KOPT-K1 (cell line): ENCODE data around the gene VPS35L.
"Not testable (repeated sequence)": the region's sequence is repeated elsewhere in the genome, so short reads cannot be mapped to it uniquely, and the experiment has no call there.

Experiments
- H3K27ac ChIP-seq: fragments of 200-600 bp; sonication (generic); 2 replicates; pipeline ENCODE4 v1.5.1; 2016; ENCODE audit warnings: antibody characterized with exemption, mild to moderate bottlenecking, low read depth, low read length; ENCODE audit not compliant: poor library complexity, severe bottlenecking
- H3K36me3 ChIP-seq: fragments of 200-600 bp; sonication (generic); 2 replicates; pipeline ENCODE4 v1.5.1; 2017; ENCODE audit warnings: antibody characterized with exemption, mild to moderate bottlenecking, low read length, moderate library complexity; ENCODE audit not compliant: insufficient read depth
- H3K9me3 ChIP-seq: fragments of 200-600 bp; sonication (generic); 2 replicates; pipeline ENCODE4 v1.5.1; 2017; ENCODE audit warnings: antibody characterized with exemption, low read length, mild to moderate bottlenecking; ENCODE audit not compliant: insufficient read depth, poor library complexity, severe bottlenecking

Gene VPS35L

DNA sequence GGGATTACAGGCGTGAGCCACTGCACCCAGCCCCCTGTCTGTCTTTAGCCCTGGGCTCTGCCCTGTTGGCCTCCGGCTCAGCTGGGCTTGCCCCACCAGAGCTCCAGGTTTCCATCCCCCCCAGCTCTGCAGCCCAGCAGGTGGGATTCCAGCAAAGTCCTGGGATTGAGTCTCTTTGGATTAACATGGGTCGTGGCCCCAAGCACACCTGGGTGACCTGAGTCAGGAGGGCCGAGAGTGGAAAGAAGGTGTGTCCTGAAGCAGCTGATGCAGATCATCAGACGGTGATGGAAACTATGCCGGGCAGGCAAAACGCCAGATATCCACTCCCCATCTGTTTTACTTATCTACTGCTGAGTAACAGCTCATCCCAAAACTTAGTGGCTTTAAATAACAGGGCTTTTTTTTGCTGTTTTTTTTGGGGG lies 90.1 kb downstream of the VPS35L start:
- Histone ChIP-seq H3K36me3 (peaks cover 64% of the 10 kb centered on the region), H3K9me3 (no peaks in the 10 kb centered on the region)

DNA sequence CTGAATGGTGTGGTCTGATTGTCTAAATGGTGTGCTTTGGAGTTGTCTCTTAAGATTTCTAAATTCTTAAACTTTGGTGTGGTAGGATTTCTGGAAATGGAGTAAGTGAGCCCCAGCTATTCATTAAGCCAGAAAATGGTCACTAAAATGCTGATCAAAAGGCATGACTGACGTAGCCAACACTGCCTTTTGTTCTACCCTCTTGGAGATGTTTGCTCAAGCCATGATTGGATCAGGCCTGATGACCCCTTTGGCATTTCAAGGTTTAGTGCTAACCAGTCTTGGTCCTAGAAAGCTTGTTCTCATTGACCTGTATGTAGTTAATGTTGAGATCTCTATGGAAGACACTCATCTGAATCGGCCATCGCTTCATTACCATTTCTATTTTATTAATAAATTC lies 94.5 kb downstream of the VPS35L start:
- no peaks in the 10 kb centered on the region for H3K9me3 ChIP-seq

More for the DNA sequence above, 90.1 kb downstream of the VPS35L start:
- no peak overlapping the region for H3K27ac ChIP-seq

DNA sequence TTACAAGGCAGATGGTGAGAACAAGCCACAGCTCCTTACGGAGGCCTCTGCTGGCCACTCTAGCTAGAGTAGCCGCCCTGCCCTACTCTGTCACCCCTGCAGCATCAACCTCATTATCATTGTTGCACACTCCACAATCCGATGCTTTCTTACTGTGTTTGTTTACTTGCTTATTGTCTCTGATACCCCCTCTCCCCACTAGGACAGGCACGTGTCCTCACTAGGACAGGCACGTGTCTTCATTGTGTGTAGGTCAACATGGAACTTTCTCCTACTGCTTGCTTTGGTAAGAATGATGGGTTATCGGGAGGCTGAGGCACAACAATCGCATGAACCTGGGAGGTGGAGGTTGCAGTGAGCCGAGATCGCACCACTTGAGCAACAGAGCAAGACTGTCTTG lies 98.6 kb downstream of the VPS35L start:
- peaks cover 76% of the 10 kb centered on the region for H3K36me3 ChIP-seq
- H3K27ac ChIP-seq: no peak overlapping the region
- no peaks in the 10 kb centered on the region for H3K9me3 ChIP-seq

More for the DNA sequence above, 94.5 kb downstream of the VPS35L start:
- Histone ChIP-seq H3K27ac (no peak overlapping the region), H3K36me3 (peaks cover 69% of the 10 kb centered on the region)

DNA sequence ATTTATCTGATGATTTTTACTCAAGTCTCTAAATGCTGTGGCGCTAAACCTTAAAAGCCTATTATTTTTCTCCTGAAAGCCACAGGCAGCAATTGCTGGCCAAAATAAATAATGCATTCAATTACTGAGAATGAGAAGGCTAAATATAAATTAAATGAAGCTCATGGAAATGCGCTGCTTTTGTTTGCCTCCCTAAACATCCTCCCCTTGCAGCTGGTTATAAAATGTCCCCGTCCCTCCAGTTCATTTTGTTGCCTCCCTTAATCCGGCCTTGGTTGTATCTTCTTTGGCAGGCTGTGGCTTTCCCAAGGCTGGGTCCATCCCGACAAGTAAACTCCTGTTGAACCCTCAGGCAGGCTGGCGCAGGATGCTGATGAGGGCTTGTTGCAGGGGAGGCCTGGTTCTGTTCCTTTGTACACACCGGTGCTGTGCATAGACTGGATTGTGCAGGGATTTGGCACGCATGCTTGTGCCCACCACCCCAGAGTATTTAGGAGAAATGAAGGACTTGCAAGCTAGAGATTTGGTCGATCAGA lies 99.8 kb downstream of the VPS35L start:
- Histone ChIP-seq H3K9me3 (no peaks in the 10 kb centered on the region), H3K36me3 (peaks cover 71% of the 10 kb centered on the region), H3K27ac (no peak overlapping the region)

DNA sequence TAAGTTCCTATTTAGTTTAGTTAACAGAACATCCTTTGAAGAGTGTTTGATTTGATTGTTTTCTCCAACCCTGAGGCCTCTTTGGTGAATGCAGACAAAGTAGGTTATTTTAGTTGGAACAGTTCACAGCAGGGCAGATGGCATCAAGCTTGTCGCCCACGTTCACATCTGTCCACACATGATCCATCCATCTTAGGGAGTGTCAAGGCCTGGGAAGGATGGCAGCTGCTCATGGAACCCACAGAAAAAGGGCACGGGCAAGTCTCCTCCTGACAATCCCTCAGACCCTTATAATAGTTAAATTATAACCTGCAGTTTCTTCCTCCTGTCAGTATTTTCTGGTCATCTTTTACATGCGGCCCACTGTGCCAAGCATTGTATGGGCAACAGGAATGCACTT lies 102.3 kb downstream of the VPS35L start:
- Histone ChIP-seq H3K9me3 (peaks cover 6% of the 10 kb centered on the region), H3K27ac (no peak overlapping the region), H3K36me3 (peaks cover 70% of the 10 kb centered on the region)

DNA sequence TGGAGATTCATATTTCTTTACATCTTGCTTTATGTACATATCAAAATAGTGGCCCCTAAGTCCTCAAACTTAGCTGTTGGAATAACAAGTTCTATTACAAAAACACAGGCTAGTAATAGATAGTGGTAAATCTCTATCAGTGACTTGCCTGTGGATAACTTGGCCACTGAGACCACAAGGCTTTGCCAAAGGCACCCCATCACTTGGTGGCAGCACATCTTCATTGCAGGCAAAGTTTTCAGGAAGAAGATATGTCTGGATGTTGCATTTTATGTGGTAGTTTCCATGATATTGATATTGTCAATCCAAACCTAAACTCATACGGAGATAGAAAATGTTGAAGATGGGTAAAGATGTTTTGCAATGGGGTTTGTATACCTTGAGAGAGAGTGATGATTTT lies 104.1 kb downstream of the VPS35L start:
- H3K27ac ChIP-seq: no peak overlapping the region
- H3K9me3 ChIP-seq: peaks cover 6% of the 10 kb centered on the region
- H3K36me3 ChIP-seq: peaks cover 53% of the 10 kb centered on the region

DNA sequence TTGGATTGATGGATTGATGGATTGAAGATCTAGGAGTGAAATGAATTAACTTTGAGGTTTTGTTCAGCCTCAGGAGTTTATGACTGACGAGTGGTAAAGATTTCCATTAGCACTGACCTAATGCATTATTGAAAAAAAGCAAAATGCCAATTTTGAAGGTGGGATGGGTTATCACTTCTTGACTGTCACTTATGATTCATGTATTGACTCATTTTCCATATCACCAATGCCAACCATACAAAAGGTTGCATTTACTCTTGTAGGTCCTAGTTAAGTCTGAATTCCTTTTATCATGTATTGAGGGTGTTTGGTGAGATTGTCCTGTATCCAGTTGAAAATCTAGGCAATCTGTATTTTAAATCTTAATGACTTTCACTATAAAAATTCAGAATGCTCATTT lies 104.9 kb downstream of the VPS35L start:
- peaks cover 48% of the 10 kb centered on the region for H3K36me3 ChIP-seq
- H3K9me3 ChIP-seq: peaks cover 6% of the 10 kb centered on the region
- H3K27ac ChIP-seq: no peak overlapping the region

DNA sequence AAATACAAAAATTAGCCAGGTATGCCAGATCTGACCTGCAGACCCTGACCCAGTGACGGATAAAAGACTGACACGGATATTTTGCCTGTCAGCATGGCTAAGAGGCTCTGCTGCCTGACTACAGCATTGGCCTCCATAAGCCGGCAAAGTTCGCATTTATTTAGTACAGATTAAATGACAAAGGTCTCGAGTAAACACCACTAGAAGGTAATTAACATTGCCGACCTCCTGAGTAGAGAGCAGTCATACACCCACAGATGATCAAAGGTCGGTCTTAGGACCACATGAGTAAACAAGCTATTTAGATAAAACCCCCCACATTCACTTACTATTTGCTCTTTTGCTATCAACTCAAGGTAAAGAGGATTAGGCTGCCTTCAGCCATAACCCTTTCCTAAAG lies 106.8 kb downstream of the VPS35L start:
- H3K9me3 ChIP-seq: peaks cover 6% of the 10 kb centered on the region
- no peak overlapping the region for H3K27ac ChIP-seq
- peaks cover 37% of the 10 kb centered on the region for H3K36me3 ChIP-seq

DNA sequence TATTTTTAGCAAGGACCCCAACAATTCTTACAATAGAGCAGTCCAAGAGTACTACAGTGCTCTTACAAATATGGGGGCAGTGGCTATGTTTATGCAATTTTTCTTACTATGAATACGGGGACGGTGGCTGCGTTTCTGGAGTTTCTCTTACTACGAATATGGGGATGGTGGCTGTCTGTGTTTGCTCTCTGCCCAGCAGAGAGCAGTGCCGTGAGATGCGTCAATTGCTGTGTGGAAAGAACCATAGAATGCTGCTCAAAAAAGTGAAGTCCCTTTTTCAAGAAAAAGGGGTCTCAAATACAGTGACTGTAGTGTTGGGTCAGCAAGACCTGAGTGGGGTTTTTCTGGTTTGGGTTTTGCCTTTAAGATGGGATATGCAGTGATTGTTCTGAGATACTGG lies 108.7 kb downstream of the VPS35L start:
- H3K27ac ChIP-seq: no peak overlapping the region
- H3K9me3 ChIP-seq: peaks cover 6% of the 10 kb centered on the region
- H3K36me3 ChIP-seq: peaks cover 32% of the 10 kb centered on the region

DNA sequence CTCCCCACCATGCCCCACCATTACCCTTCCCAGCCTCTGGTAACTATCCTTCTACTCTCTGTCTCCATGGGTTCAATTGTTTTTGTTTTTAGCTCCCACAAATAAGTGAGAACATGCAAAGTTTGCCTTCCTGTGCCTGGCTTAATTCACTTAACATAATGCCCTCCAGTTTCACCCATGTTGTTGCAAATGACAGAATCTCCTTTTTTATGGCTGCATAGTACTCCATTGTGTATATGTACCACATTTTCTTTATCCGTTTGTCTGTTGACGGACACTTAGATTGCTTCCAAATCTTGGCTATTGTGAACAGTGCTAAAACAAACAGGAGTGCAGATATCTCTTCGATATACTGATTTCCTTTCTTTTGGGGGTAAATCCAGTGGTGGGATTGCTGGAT lies 109.8 kb downstream of the VPS35L start:
- peaks cover 36% of the 10 kb centered on the region for H3K36me3 ChIP-seq
- not testable (repeated sequence) for H3K9me3 ChIP-seq, H3K27ac ChIP-seq

DNA sequence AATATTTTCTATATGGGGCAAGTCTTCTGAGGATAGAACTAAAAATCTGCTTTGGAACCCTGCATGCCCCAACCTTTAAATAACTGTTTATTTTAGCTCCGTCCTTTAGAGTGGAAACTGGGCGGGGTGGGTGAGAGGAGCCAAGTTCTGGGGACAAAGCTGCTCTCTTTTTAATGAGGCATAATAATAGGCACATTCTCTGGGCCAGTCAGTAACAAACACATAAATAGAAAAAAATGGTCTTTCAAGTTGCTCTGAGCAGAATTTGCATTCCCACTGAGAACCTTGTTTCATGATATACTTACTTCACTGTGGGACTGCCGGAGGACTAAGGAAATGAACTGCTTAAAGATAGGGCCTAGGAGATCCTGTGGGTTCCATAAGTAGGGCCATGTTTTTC lies 111.0 kb downstream of the VPS35L start:
- peaks cover 39% of the 10 kb centered on the region for H3K36me3 ChIP-seq
- peaks cover 6% of the 10 kb centered on the region for H3K9me3 ChIP-seq
- H3K27ac ChIP-seq: no peak overlapping the region

DNA sequence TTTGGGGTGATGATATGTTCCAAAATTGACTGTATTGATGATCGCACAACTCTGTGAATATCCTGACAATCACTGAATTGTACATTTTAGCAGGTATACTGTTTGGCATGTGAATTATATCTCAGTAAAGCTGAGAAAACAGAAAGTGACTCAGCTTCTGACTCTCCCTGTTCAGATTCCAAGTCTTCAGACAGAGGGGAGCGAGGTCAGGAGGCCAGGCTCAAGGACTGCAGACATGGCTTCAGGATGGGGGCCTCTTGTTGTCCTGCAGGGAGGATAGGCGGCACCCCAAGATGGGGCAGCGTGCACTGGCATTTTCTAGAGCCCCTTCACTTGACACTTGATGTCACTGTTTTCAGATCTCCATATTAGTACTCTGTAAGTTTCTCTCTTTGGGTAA lies 116.9 kb downstream of the VPS35L start:
- Histone ChIP-seq H3K9me3 (no peaks in the 10 kb centered on the region), H3K36me3 (peaks cover 44% of the 10 kb centered on the region), H3K27ac (no peak overlapping the region)

DNA sequence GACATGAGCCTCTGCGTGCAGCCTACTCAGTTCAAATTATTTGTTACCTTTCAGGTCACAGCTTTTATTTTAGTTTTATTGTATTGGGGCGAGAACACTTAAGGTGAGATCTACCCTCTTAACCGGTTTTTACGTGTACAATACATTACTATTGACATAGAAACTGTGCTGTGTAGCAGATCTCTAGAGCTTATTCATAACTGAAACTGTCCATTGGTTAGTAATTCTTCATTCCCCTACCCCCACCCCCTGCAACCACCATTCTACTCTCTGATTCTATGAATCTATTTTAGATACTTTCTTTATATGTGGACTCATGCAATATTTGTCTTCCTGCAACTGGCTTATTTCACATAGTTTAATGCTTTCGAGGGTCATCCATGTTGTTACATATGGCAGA lies 119.0 kb downstream of the VPS35L start:
- Histone ChIP-seq H3K27ac (no peak overlapping the region), H3K9me3 (no peaks in the 10 kb centered on the region), H3K36me3 (peaks cover 31% of the 10 kb centered on the region)

DNA sequence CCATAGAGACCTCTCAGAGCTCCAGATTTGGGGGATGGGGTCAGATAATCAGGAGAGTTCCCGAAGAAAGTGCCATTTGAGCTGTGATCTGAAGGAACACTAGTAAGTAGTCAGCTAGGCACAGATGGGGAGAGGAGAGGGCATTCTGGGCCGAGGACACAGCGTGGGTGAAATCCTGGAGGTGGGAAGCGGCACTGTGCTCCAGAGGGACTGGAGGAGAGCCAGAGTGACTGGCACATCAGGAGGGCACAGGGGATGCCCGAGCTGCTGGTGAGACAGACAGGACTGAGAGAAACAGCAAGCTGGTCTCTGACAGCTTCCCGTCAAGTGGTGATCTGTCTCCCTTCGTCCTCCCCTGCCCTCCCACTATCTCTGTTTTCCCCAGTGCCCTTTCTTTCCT lies 121.9 kb downstream of the VPS35L start:
- no peak overlapping the region for H3K27ac ChIP-seq
- peaks cover 32% of the 10 kb centered on the region; the same call in 1 of the 2 replicates for H3K36me3 ChIP-seq

DNA sequence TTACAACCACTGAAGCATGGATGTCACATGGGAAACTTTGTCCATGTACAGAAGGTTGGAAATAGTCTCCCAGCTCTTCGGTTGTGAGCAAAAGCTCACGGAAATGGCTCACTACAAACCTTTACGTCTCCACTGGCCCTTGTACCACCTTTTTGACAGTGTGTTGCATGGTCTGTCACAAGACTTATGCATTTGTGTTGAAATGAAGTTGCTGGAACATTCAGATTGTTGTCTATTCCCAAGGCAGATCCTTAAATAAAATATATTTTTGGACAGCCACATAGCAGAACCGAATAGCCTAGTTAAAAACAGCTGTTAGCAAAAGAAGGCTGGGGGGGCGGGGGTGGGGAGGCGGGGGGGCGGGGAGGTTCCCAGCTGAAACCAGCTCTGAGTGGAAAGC lies 123.3 kb downstream of the VPS35L start:
- Histone ChIP-seq H3K27ac (no peak overlapping the region), H3K36me3 (peaks cover 46% of the 10 kb centered on the region)

More for the DNA sequence above, 121.9 kb downstream of the VPS35L start:
- H3K9me3 ChIP-seq: no peaks in the 10 kb centered on the region

DNA sequence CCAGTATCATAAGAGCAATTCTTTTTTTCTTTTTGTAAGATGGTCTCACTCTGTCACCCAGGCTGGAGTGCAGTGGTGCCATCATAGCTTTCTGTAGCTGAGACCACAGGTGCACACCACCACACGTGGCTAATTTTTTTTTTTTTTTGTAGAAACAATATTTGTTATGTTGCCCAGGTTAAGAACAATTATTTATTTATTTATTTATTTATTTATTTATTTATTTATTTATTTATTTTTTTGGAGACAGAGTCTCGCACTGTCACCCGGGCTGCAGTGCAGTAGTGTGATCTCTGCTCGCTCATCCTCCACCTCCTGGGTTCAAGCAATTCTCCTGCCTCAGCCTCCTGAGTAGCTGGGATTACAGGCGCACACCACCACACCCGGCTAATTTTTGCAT lies 123.8 kb downstream of the VPS35L start:
- H3K27ac ChIP-seq, H3K9me3 ChIP-seq: not testable (repeated sequence)
- H3K36me3 ChIP-seq: peaks cover 51% of the 10 kb centered on the region

More for the DNA sequence above, 123.3 kb downstream of the VPS35L start:
- no peaks in the 10 kb centered on the region for H3K9me3 ChIP-seq
